Hematopoietic multipotent progenitor cell treated with erythropoietin and hydrocortisone succinate and interleukin-3 and kit ligand, for 15 days (in vitro differentiated cells): ENCODE results near the gene HMGCL.
"Not testable (repeated sequence)": the region's sequence is repeated elsewhere in the genome, so short reads cannot be mapped to it uniquely, and the experiment has no call there.

Source experiments
- DNase-seq: peaks from one replicate; pipeline ENCODE4 v3.0.0-alpha.2; 2015; ENCODE audit warnings: low spot score

HMGCL gene

DNA sequence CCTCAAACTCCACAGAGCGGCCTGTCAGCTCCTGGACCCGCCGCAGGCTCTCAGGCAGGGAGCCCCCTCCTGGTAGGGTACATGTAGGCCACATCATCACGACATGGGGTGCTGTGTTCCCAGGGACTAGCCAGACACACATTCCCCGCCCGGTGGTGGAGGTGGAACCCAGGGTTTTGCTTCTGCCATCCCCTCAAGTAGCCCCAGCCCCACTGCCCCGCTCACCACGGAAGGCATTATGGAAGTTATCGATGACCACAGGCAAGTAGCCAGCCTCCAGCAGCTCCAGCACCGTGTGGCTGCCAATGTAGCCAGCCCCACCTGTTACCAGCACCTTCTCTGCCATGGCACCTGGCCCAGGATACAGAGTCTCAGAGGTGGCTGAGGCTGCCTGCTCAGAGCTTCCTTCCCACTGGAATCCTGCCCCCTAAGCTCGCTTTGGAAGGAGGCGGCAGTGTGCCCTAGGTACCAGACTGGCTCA is 26.5 kb downstream of the HMGCL start:
- DNase-seq: no peak

- no peak for DNase-seq
Observed at GRCh38 chr1:23797478-23798448, 27.5 kb downstream of the HMGCL start.

DNA sequence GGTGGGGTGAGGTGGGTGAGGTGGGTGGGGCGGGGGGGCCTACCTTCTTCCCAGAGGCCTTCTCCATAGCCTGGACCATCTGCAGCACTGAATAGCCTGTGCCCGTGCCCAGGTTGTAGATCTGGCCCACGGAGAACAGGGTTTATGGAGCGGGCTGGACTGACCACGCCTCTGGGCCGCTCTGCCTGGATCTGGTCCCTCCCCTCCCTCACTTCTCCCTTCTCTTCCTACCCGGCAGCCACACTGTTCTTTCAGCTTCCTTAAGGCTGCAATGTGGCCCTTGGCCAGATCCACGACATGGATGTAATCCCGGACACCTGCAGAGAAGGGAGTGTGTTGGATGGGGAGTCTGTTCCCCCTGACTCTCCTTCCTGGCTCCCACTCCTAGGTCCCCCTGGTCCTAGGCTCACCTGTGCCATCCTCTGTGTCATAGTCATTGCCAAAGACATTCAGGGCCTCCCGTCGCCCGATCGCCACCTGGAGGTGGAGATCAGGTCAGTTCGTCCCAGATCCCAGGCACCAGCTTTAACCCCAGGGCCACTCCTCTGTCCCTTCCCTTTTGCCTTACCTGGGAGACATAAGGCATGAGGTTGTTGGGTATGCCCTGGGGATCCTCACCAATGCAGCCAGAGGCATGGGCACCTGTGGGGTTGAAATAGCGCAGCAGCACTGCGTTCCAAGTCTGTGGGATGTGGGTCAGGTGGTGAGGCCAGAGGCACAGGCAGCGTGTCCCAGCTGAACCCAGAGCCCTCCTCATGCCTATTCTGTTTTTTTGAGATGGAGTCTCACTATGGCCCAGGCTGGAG is 28.6 kb downstream of the HMGCL start:
- DNase-seq: peak; percentile 41

- no peak for DNase-seq
Observed at GRCh38 chr1:23795676-23796465, 29.4 kb downstream of the HMGCL start.

DNA sequence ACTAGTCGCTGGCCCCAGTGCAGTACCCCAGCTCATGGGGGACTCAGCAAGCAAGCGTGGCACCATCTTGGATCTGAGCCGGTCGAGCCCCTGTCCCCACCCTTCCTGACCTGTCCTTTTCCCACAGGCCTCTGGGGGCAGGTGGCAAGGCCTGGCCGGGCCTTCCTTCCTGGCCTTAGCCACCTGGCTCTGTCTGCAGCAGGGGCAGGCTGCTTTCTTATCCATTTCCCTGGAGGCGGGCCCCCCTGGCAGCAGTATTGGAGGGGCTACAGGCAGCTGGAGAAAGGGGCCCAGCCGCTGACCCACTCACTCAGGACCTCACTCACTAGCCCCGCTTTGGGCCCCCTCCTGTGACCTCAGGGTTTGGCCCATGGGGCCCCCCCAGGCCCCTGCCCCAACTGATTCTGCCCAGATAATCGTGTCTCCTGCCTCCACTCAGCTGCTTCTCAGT is 30.5 kb downstream of the HMGCL start:
- DNase-seq: not testable (repeated sequence)

GRCh38 chr1:23793861-23794731 is 31.1 kb downstream of the HMGCL start:
- DNase-seq: no peak

DNA sequence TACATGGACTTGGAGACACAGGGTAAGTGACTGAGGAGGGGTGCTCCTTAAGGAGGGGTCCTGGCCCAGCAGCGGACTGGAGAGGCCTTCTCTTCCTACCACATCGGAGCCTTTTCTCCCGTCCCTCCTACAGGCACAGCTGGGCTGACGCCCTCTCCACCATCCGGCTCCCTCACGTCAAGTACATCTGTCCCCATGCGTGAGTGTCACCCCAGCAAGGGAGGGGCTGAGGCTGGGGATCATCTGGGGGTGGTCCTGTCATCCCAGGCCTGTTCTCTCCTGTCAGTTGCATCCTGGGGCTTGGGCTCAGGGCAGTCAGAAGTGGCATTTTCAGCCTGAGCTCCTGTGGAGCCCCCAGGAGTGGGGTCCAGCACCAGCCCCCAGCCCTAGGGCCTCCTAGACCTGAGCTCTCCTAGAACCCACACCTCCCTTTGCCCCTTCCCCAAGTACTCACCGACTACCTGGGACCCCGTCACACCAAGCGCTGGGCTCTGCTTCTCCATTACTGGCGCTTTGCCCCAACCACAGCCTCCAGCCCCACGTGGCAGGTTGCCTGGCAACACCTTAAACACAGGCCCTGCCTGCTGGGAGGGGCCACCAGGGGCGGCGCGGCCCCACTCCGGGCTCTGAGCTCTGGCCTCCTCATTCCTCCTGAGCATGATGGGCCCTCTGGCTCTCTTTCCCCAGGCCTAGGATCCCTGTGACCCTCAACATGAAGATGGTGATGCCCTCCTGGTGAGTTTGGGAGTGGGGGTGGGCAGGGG is 32.0 kb downstream of the HMGCL start:
- peak; percentile 83 for DNase-seq

DNA sequence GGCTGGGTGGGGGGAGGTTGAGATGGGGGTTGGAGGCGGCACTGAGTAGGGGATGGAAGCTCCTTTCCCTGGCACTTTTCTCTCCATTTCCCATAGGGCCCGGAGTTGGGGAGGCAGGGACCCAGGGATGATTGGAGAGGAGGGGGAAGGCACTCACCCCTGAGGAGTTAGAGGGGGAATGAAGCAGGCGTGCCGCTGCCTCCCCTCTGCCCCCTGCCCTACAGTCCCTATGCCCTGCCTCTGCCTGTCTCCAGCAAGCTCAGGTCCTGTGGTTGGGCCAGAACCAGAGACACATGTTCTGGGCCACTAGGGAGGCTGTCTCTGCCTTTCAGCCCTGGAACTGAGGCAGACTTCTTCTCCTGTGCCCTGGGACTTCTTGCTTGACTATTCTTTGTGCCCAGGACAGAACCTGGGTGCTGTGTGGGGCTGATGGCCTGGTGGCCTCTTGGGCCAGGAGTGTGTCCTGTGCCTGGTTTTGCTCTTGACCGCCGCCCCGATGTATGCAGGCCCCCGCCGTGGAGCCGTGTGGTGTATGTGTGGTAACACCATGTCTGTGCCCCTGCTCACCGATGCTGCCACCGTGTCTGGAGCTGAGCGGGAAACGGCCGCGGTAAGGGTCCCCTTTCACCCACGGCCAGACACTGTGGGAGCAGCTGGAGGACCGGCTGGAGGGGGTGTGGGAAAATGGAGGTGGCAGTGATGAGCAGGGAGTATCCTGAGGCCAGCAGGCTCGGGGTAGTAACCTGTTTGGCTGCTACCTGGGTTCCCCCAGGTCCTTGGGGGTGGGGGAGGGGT is 32.9 kb downstream of the HMGCL start:
- DNase-seq: no peak

DNA sequence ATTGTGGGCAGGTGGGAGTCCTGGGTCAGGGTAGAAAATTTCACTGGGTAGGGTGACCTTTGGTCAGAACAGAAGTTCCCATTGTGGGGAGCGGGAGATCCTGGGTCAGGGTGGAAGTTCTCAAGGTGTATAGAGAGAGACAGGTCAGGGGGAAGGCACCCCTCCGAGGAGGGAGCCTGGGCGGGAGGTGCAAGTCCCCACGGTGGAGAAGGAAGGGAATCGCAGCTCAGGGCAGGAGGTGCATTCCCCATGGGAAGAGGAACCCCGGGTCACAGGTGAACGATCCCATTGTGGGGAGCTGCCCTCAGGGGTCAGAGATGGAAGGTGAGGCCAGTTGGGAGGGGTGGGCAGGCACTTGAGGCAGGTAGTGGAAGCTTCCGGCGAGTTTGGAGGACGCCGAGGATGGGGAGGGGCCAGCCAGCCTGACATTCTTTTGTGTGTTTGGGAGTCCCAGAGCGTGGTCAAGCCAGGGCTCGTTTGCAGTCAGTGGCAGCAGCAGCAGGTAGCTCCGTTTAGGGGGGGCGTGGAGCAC is 33.6 kb downstream of the HMGCL start:
- no peak for DNase-seq

- DNase-seq: peak; percentile 82
Observed at GRCh38 chr1:23790696-23791515, 34.3 kb downstream of the HMGCL start, which contains the start of gene LYPLA2. LYPLA2 (plus strand) TSS chr1:23791145; CDS start chr1:23792683, 1,538 bp downstream.

DNA sequence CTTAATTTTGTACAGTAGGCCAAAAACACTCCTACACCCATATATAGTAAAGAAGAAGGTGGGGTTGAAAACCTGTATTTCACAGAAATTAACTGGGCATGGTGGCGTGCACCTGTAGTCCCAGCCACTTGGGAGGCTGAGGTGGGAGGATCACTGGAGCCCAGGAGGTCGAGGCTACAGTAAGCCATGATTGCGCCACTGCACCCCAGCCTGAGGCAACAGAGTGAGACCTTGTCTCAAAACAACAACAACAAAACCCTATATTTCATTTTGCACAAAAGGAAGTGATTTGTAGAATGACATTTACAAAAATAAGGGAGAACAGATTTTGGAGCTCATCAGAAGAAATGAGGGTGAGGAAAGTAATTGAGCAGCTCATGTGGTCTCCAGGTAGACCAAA is 36.5 kb downstream of the HMGCL start:
- DNase-seq: no peak

DNA sequence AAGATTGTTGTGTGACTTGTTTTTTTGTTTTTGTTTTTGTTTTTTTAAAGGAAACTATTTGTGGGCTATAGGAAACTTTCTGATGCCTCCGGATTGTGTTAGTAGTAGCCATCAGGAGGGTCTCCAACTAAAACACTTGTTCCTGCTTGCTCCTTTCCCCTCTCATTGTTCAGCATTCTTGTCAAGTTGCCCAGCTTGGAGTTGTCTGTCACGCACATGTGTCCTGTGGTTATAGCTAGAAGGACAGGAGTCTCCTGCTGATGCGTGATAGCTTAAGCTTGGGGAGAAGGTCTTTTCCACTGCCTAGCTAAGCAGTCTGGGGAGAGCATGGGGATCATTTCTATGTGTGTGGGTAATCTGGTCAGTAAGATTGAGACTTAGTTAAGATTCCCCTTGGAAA is 37.5 kb downstream of the HMGCL start:
- no peak for DNase-seq

DNA sequence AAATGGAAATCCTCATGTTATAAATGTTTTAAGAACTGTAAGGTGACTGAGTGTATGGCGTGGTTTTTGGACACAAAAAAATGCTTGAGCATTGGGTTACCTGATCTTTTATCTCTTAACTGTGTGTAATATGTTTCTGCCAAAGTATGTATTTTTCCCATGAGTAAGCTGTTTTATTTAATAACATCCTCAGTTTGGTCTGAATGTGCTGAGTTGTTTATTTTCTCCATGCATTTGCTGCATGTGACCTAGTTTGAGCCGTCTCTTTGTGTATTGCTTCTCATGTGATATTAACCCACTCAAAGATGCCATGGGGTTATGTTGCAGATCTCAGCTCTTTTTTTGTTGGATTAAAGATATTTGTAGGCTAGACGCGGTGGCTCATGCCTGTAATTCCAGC is 40.4 kb downstream of the HMGCL start:
- DNase-seq: no peak

DNA sequence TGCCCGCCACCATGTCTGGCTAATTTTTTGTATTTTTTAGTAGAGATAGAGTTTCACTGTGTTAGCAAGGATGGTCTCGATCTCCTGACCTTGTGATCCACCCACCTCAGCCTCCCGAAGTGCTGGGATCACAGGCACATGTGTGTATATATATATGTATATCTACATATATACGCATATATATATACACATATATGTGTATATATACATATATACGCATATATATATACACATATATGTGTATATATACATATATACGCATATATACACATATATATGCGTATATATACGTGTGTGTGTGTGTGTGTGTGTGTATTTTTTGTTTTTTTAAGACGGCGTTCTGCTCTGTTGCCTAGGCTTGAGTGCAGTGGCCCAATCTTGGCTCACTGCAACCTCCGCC is 42.1 kb downstream of the HMGCL start:
- not testable (repeated sequence) for DNase-seq

- peak; percentile 66 for DNase-seq
Observed at GRCh38 chr1:23779826-23780371, 45.3 kb downstream of the HMGCL start.

DNA sequence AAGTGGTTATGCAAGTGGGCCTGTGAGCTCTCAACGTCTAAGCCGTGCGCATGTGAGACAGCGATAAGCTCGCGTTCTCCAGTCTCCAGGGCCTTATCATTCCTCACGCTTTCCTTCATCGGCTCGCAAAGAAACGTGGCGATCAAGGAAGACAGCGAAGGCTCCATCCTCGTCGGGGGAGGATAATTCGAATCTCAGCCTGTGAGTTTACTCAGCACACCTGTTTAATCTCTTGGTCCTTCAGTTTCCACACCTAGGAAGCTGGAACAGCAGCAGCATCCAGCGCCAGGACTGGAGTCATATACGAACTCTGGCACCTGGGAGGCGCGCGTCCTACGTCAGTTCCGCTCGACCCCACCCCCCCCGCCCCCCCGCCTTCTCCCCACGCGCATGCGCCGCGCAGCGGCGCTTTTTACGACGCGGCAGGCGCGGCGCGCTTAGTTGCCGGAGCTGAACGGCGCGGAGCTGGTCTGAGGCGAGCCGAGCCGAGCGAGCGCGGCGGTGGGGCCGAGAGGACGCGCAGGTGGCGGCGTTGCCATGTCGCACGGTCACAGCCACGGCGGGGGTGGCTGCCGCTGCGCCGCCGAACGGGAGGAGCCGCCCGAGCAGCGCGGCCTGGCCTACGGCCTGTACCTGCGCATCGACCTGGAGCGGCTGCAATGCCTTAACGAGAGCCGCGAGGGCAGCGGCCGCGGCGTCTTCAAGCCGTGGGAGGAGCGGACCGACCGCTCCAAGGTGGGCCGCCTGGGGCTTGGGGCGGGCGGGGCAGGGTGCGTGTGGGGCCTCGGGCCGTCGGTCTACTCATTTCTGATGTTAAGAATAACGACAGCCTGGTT is 47.0 kb downstream of the HMGCL start, which contains the start of gene PITHD1:
TSS of gene PITHD1 (plus strand) at position 440 of the 836 bp plus-strand sequence. CDS start at position 538, 98 bp downstream.
- peak; percentile 97 for DNase-seq

DNA sequence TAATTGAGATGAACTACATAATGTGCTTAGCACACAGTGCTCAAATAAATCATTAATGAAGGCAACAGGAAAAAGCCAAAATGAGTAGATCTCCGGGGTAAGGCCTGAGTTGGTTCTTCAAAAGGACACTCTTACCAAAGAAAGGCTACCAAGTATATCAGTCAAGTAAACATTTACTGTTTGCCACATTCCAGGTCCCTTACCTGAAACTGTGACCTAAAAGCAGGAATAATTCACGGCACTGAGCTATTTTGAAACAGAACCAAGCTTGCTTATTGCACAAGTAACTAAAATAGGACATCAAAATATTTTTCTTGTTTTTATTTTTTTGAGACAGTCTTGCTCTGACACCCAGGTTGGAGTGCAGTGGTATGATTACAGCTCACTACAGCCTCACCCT is 49.0 kb downstream of the HMGCL start:
- peak; percentile 57 for DNase-seq
